SK-N-SH treated with all-trans-retinoic acid at 6 μM for 48 hours (cell line): ENCODE data around the gene ADARB2.

Source experiments
- ATAC-seq: fragments of 200-7000 bp; cut with Tn5 transposase; 3 replicates; pipeline ENCODE4 v1.9.1; 2020; ENCODE audit warnings: mild to moderate bottlenecking, moderate library complexity
- ARNTL ChIP-seq: fragments of 450-650 bp; formaldehyde crosslinking; IDR thresholded peaks from 2 replicates; pipeline ENCODE4 v1.5.0; 2020; ENCODE audit warnings: low read depth, mild to moderate bottlenecking, moderate library complexity, borderline replicate concordance
- BACH2 ChIP-seq: fragments of 250-450 bp; sonication (Bioruptor Pico); IDR thresholded peaks from 2 replicates; pipeline ENCODE4 v1.9.0; 2021; ENCODE audit warnings: mild to moderate bottlenecking, borderline replicate concordance
- CSDC2 ChIP-seq: fragments of 250-450 bp; sonication (Bioruptor Pico); IDR thresholded peaks from 2 replicates; pipeline ENCODE4 v1.5.0; 2020; ENCODE audit warnings: mild to moderate bottlenecking, moderate library complexity
- ESRRG ChIP-seq: fragments of 250-450 bp; sonication (Bioruptor Pico); IDR thresholded peaks from 2 replicates; pipeline ENCODE4 v1.6.1; 2021; ENCODE audit warnings: mild to moderate bottlenecking
- GLIS3 ChIP-seq: fragments of 250-450 bp; sonication (Bioruptor Pico); IDR thresholded peaks from 2 replicates; pipeline ENCODE4 v1.5.0; 2020; ENCODE audit warnings: mild to moderate bottlenecking, moderate library complexity
- OSR1 ChIP-seq: fragments of 250-450 bp; sonication (Bioruptor Pico); IDR thresholded peaks from 2 replicates; pipeline ENCODE4 v1.8.0; 2022; ENCODE audit warnings: moderate library complexity, mild to moderate bottlenecking, inconsistent platforms
- RARB ChIP-seq: fragments of 250-450 bp; sonication (Bioruptor Pico); IDR thresholded peaks from 2 replicates; pipeline ENCODE4 v1.8.0; 2021; ENCODE audit warnings: mild to moderate bottlenecking, moderate library complexity
- SNAI2 ChIP-seq: fragments of 250-450 bp; sonication (Bioruptor Pico); IDR thresholded peaks from 2 replicates; pipeline ENCODE4 v1.5.0; 2020; ENCODE audit warnings: mild to moderate bottlenecking, moderate library complexity
- TCF4 ChIP-seq: fragments of 250-450 bp; sonication (Bioruptor Pico); IDR thresholded peaks from 2 replicates; pipeline ENCODE4 v1.8.0; 2021; ENCODE audit warnings: mild to moderate bottlenecking, moderate library complexity, borderline replicate concordance
- TOX ChIP-seq: fragments of 250-450 bp; sonication (Bioruptor Pico); IDR thresholded peaks from 2 replicates; pipeline ENCODE4 v1.8.0; 2021; ENCODE audit warnings: mild to moderate bottlenecking, moderate library complexity, borderline replicate concordance
- ZFP3 ChIP-seq: fragments of 250-450 bp; sonication (Bioruptor Pico); IDR thresholded peaks from 2 replicates; pipeline ENCODE4 v1.5.0; 2020; ENCODE audit warnings: mild to moderate bottlenecking, moderate library complexity
- ZFP30 ChIP-seq: fragments of 450-650 bp; formaldehyde crosslinking; IDR thresholded peaks from 2 replicates; pipeline ENCODE4 v1.5.0; 2022; ENCODE audit warnings: mild to moderate bottlenecking, moderate library complexity
- ZNF70 ChIP-seq: fragments of 450-650 bp; formaldehyde crosslinking; IDR thresholded peaks from 2 replicates; pipeline ENCODE4 v1.5.0; 2020; ENCODE audit warnings: mild to moderate bottlenecking, moderate library complexity
- TF ChIP-seq, protein P1 (sequence below): fragments of 250-450 bp; sonication (Bioruptor Pico); IDR thresholded peaks from 2 replicates; pipeline ENCODE4 v1.5.1; 2021; ENCODE audit warnings: mild to moderate bottlenecking, moderate library complexity
- TF ChIP-seq, protein P2 (sequence below): fragments of 250-450 bp; sonication (Bioruptor Pico); IDR thresholded peaks from 2 replicates; pipeline ENCODE4 v1.5.1; 2020; ENCODE audit warnings: low read depth, mild to moderate bottlenecking, moderate library complexity
- TF ChIP-seq, protein P3 (sequence below): fragments of 250-450 bp; sonication (Bioruptor Pico); IDR thresholded peaks from 2 replicates; pipeline ENCODE4 v1.5.0; 2020; ENCODE audit warnings: mild to moderate bottlenecking, moderate library complexity
- TF ChIP-seq, protein P4 (sequence below): fragments of 250-450 bp; sonication (Bioruptor Pico); IDR thresholded peaks from 2 replicates; pipeline ENCODE4 v1.8.0; 2021; ENCODE audit warnings: low read depth, mild to moderate bottlenecking, moderate library complexity, borderline replicate concordance
- TF ChIP-seq, protein P5 (sequence below): fragments of 250-450 bp; sonication (Bioruptor Pico); IDR thresholded peaks from 2 replicates; pipeline ENCODE4 v1.8.0; 2020; ENCODE audit warnings: mild to moderate bottlenecking, moderate library complexity, borderline replicate concordance

Gene ADARB2

DNA sequence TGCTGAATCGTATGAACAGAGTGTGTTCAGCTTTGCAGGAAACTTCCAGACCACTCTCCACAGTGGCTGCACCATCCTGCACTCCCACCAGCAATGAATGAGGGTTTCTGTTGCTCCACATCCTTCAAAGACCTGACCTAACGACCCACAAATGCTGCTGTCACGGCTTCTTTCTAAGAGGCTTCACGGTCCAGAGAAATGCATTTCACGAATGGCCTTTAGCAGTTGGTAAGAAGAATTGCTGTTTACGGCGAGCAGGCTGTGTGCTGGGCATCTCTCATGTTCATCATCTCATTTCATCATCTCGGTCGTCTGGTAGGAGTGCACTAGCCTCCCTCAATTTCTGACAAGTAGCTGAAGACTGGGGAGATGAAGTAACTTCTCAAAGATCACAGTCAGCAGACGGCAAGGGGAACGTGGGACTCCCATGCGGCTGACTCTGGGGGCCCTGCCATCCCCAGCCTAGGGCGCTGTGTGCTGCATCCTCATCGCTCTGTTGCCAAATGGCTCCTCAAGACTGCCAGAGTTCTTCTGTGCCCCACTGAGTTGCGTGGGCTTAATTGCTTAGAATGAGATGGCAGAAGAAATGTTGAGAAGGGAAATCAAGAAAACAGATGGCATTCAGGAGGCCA lies 72.9 kb downstream of the ADARB2 start:
- ATAC-seq, result no peak
- TF ChIP-seq BACH2 (CRISPR knock-in tag), result no peak
- TF ChIP-seq ZNF70, result no peak
- no peak for TF ChIP-seq ZFP3 (CRISPR knock-in tag)
- TF ChIP-seq CSDC2 (CRISPR knock-in tag), result no peak
- TF ChIP-seq ARNTL (CRISPR knock-in tag), result no peak
- no peak for TF ChIP-seq ZFP30 (CRISPR knock-in tag)
- no peak for TF ChIP-seq TCF4 (CRISPR knock-in tag)
- TF ChIP-seq, protein P1, sequence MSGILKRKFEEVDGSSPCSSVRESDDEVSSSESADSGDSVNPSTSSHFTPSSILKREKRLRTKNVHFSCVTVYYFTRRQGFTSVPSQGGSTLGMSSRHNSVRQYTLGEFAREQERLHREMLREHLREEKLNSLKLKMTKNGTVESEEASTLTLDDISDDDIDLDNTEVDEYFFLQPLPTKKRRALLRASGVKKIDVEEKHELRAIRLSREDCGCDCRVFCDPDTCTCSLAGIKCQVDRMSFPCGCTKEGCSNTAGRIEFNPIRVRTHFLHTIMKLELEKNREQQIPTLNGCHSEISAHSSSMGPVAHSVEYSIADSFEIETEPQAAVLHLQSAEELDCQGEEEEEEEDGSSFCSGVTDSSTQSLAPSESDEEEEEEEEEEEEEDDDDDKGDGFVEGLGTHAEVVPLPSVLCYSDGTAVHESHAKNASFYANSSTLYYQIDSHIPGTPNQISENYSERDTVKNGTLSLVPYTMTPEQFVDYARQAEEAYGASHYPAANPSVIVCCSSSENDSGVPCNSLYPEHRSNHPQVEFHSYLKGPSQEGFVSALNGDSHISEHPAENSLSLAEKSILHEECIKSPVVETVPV (CRISPR knock-in tag), result no peak
- no peak for TF ChIP-seq SNAI2
- no peak for TF ChIP-seq TOX (CRISPR knock-in tag)
- TF ChIP-seq, protein P2, sequence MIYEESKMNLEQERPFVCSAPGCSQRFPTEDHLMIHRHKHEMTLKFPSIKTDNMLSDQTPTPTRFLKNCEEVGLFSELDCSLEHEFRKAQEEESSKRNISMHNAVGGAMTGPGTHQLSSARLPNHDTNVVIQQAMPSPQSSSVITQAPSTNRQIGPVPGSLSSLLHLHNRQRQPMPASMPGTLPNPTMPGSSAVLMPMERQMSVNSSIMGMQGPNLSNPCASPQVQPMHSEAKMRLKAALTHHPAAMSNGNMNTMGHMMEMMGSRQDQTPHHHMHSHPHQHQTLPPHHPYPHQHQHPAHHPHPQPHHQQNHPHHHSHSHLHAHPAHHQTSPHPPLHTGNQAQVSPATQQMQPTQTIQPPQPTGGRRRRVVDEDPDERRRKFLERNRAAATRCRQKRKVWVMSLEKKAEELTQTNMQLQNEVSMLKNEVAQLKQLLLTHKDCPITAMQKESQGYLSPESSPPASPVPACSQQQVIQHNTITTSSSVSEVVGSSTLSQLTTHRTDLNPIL, result no peak
- TF ChIP-seq, protein P3, sequence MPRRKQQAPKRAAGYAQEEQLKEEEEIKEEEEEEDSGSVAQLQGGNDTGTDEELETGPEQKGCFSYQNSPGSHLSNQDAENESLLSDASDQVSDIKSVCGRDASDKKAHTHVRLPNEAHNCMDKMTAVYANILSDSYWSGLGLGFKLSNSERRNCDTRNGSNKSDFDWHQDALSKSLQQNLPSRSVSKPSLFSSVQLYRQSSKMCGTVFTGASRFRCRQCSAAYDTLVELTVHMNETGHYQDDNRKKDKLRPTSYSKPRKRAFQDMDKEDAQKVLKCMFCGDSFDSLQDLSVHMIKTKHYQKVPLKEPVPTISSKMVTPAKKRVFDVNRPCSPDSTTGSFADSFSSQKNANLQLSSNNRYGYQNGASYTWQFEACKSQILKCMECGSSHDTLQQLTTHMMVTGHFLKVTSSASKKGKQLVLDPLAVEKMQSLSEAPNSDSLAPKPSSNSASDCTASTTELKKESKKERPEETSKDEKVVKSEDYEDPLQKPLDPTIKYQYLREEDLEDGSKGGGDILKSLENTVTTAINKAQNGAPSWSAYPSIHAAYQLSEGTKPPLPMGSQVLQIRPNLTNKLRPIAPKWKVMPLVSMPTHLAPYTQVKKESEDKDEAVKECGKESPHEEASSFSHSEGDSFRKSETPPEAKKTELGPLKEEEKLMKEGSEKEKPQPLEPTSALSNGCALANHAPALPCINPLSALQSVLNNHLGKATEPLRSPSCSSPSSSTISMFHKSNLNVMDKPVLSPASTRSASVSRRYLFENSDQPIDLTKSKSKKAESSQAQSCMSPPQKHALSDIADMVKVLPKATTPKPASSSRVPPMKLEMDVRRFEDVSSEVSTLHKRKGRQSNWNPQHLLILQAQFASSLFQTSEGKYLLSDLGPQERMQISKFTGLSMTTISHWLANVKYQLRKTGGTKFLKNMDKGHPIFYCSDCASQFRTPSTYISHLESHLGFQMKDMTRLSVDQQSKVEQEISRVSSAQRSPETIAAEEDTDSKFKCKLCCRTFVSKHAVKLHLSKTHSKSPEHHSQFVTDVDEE (CRISPR knock-in tag), result no peak

DNA sequence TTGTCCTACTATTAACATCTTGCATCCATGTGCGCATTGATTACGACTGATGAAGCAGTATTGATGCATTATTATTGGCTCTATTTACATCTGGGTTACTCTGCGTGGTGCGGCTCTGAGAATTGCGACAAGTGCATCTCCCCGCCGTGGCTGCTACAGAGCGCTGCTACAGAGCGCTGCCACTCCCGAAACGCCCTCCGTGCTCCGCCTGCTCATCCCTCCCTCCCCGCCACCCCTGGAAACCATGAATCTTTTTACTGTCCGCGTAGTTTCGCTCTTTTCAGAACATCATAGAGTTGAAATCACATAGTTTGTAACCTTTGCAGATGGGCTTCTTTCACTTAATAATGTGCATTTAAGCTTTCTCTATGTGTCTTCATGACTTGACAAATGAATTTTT lies 74.1 kb downstream of the ADARB2 start:
- ATAC-seq, result no peak
- TF ChIP-seq ZFP30 (CRISPR knock-in tag), result no peak

DNA sequence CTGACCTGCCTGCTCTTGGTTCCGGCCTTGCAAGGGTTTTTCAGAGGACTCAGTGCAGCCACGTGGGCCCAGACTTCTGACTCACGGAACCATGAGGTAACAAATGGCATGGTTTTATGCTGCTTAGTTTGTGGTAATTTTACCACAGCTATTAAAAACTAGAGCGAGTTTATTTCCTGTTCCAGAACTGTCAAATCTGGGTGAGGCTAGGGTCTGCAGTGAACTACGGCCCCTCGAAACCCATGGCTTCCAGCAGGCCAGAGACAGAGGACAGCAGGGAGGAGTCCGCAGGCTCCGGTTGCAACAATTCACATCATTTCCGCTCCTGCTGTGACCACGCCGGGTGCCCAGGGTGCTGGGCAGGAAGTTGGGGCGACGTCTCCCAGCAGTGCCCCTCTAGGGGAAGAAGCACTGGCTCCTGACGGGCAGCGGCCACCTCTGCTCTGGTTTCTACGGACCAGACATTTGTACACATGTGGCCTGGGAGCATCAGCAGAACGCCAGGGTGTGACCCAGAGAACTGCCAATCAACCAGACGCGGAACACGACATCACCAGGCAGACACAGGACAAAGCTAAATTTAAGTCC lies 74.8 kb downstream of the ADARB2 start:
- TF ChIP-seq CSDC2 (CRISPR knock-in tag) (no peak), TCF4 (CRISPR knock-in tag) (no peak), RARB (CRISPR knock-in tag) (no peak), SNAI2 (no peak), ARNTL (CRISPR knock-in tag) (no peak), ESRRG (CRISPR knock-in tag) (no peak), GLIS3 (CRISPR knock-in tag) (no peak), BACH2 (CRISPR knock-in tag) (no peak), OSR1 (CRISPR knock-in tag) (no peak), TOX (CRISPR knock-in tag) (no peak)
- TF ChIP-seq, protein P4, sequence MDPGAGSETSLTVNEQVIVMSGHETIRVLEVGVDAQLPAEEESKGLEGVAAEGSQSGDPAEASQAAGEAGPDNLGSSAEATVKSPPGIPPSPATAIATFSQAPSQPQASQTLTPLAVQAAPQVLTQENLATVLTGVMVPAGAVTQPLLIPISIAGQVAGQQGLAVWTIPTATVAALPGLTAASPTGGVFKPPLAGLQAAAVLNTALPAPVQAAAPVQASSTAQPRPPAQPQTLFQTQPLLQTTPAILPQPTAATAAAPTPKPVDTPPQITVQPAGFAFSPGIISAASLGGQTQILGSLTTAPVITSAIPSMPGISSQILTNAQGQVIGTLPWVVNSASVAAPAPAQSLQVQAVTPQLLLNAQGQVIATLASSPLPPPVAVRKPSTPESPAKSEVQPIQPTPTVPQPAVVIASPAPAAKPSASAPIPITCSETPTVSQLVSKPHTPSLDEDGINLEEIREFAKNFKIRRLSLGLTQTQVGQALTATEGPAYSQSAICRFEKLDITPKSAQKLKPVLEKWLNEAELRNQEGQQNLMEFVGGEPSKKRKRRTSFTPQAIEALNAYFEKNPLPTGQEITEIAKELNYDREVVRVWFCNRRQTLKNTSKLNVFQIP (CRISPR knock-in tag), result no peak
- TF ChIP-seq, protein P1 (CRISPR knock-in tag), result no peak
- ATAC-seq, result no peak

DNA sequence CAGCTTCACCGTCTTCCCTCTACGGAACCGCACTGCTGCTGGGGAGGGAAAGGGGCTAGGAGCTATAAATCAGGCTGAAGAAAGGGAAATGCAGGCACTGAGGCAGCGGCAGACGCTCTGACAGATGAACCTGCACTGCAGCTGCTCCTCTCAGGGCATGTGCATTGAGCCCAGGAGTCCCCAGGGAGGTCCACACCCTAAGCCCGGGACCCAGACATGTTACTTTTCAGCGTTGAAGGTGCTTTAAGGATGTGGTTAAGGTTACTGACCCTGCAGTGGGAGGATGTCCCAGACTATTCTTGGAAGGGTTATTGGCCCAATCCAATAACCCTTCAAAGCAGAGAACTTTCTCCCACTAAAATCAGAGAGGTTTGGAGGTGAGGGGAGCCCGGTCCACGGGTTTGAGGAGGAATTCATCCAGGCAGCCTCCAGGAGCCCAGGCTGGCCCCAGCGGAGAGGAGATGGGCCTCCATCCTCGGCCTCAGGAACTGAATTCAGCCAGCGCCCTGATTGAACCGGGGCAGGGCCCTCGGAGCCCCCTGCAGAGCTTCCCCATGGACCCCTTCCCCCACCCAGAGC lies 75.4 kb downstream of the ADARB2 start:
- ATAC-seq, result no peak
- TF ChIP-seq, protein P5, sequence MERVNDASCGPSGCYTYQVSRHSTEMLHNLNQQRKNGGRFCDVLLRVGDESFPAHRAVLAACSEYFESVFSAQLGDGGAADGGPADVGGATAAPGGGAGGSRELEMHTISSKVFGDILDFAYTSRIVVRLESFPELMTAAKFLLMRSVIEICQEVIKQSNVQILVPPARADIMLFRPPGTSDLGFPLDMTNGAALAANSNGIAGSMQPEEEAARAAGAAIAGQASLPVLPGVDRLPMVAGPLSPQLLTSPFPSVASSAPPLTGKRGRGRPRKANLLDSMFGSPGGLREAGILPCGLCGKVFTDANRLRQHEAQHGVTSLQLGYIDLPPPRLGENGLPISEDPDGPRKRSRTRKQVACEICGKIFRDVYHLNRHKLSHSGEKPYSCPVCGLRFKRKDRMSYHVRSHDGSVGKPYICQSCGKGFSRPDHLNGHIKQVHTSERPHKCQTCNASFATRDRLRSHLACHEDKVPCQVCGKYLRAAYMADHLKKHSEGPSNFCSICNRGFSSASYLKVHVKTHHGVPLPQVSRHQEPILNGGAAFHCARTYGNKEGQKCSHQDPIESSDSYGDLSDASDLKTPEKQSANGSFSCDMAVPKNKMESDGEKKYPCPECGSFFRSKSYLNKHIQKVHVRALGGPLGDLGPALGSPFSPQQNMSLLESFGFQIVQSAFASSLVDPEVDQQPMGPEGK (CRISPR knock-in tag), result no peak
- TF ChIP-seq, protein P3 (CRISPR knock-in tag), result no peak
- TF ChIP-seq, protein P1 (CRISPR knock-in tag), result no peak
- TF ChIP-seq GLIS3 (CRISPR knock-in tag) (no peak), TCF4 (CRISPR knock-in tag) (no peak)
